ENCODE data around the gene HMCN2. TPM values are rescaled to one million over a fixed set of nuclear protein-coding genes. Genes with fewer than 3 reads are reported as not detected.

HMCN2 gene
- total RNA-seq, 1 donor from 2014 or later, result 0.06 TPM

DNA sequence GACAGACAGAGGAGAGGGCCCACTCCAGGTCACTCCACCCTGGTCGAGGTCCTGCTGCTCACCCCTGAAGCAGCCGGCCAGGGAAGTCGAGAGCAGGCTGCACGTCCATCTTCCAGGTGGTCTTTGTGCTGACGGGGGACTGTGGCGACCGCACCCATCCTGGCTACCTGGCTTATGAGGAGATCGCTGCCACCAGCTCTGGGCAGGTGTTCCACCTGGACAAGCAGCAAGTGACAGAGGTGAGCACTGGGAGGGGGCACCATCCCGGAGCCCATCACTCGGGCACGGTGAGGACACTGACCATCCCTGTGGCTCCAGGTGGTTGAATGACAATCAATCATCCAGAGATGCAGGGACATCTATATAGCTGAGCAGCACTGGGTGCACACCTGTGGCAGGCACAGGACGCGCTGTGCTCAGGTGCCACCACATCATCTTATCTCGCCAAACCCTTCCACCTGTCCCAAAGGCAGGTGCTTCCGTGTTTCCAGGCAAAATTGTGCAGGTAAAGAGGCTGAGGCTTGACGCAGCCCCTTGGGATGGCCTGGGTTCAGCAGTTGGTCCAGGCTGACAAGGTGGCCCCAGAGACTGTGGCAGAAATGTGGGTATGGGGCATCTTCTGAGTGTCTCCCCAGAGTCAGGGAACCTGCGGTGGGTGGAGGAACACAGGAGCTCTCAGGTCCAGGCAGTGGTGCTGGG, 20.7 kb downstream of the HMCN2 start:
- TF ChIP-seq, protein P1, sequence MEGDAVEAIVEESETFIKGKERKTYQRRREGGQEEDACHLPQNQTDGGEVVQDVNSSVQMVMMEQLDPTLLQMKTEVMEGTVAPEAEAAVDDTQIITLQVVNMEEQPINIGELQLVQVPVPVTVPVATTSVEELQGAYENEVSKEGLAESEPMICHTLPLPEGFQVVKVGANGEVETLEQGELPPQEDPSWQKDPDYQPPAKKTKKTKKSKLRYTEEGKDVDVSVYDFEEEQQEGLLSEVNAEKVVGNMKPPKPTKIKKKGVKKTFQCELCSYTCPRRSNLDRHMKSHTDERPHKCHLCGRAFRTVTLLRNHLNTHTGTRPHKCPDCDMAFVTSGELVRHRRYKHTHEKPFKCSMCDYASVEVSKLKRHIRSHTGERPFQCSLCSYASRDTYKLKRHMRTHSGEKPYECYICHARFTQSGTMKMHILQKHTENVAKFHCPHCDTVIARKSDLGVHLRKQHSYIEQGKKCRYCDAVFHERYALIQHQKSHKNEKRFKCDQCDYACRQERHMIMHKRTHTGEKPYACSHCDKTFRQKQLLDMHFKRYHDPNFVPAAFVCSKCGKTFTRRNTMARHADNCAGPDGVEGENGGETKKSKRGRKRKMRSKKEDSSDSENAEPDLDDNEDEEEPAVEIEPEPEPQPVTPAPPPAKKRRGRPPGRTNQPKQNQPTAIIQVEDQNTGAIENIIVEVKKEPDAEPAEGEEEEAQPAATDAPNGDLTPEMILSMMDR (conservative IDR thresholded peaks at IDR 0.05; ENCODE audit: low read depth, low read length), result no peak
- no peak overlapping the region for H3K4me3 ChIP-seq (ENCODE audit: low read depth, low read length)
- no peak for DNase-seq (ENCODE audit: low read depth)

DNA sequence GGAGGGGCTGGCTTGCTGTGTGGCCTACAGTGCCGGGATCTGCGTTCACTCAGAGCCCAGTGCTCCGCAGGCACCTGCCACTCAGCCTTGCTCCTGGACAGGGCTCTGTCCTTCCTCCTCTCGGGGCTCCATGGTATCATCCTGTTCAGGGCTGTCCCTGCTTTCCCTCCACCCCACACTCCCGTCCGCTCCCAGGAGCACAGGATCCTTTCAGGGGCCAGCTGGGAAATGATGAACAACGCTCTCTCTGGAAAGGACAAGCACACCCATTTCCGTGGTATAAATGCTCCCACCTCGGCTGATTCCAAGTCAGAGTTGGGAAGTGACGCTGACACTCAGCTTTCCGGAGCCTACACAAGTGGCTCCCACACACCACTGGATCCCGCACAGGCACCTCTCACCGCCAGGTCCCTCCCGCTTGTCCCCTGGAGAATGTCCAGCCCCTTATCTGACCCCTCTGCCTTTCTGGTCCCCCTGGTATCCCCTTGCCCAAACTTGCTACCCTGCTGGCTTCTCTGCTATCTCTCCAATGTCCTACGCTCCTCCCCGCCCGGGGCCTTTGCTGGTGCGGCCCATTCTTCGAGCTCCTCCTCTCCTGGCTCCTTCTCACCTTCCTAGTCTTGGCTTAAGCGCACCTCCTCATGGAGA, 21.3 kb downstream of the HMCN2 start:
- TF ChIP-seq, protein P1 (conservative IDR thresholded peaks at IDR 0.05; ENCODE audit: low read depth, low read length), result no peak
- H3K4me3 ChIP-seq (ENCODE audit: low read depth, low read length), result no peak overlapping the region

DNA sequence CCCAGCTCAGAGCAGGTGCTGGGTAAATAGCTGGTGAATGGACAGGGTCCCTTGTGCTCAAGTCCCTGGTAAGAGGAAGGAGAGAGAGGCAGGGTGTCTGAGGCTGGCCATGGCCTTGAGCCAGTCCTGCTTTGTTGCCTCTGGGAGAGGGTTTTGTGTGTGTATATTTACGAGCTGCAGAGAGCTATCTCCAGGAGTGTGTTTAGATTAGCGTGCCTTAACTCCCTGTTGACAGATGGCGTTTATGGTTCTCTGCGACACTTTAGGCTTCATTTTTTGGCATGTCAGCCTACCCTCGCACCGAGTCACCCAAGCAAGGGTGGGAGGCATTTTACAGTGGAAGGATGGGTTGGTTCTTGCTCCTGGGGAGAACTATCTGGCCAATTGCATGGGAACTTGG, 22.2 kb downstream of the HMCN2 start:
- no peak for DNase-seq (ENCODE audit: low read depth)
- TF ChIP-seq, protein P1 (conservative IDR thresholded peaks at IDR 0.05; ENCODE audit: low read depth, low read length), result no peak
- H3K4me3 ChIP-seq (ENCODE audit: low read depth, low read length), result no peak overlapping the region

More for the DNA sequence above, 21.3 kb downstream of the HMCN2 start:
- DNase-seq (ENCODE audit: low read depth), result no peak

DNA sequence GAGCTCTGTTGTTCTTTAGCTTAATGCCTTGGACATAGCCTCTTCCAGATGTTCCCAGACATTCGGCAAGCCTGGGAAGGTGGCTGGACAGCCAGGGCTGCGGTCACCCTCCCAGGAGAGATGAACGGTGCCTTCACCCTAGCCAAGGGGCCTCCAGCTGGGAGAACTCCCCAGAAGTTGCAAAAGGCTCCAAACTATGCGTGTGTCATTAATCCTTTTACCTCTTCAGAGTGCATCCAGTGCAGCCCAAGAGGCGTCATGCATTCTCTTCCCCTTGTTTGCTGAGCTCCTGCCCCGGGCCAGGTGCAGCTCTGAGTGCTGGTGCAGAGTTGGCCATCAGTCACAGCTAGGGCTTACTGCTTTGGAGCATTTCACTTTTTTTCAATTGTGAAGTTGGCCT, 22.8 kb downstream of the HMCN2 start:
- no peak for DNase-seq (ENCODE audit: low read depth)
- TF ChIP-seq, protein P1 (conservative IDR thresholded peaks at IDR 0.05; ENCODE audit: low read depth, low read length), result no peak
- no peak overlapping the region for H3K4me3 ChIP-seq (ENCODE audit: low read depth, low read length)

DNA sequence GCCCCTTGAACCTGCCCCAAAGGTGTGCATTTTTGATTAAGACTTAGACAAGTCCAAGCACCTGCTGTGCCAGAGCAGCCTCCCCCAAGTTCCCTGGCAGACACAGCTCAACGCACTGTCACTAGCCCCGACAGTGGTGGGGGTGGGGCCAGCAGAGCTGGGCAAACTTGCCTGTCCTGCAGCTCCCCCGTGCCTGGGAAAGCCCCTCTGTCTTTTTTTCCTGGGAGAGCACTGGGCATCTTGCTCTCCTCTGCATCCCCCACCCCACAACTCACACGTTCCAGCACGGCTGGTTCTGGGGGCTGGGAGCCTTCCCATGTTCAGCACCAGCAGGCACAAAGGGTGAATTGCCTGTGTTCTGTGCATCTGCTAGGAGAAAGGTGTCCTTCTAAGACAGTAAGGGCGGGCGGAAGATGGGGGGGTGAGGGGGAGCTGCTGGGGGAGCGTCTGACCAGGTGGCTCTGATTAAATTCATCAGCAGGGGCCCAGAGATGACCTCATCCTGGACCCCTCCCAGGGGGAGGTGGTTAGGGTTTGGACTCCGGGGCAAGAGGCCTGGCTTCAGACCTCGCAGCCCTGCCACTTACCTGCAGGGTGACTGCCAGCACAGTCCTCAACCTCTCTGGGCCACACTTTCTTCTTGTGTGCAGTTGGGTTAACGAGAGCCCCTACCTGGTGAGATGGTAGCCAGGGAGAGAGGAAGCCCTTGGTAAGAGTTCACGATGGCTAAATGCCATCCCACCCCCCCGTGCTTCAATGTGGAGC, 23.5 kb downstream of the HMCN2 start:
- TF ChIP-seq, protein P1 (conservative IDR thresholded peaks at IDR 0.05; ENCODE audit: low read depth, low read length), result no peak
- DNase-seq (ENCODE audit: low read depth), result no peak
- no peak overlapping the region for H3K4me3 ChIP-seq (ENCODE audit: low read depth, low read length)

DNA sequence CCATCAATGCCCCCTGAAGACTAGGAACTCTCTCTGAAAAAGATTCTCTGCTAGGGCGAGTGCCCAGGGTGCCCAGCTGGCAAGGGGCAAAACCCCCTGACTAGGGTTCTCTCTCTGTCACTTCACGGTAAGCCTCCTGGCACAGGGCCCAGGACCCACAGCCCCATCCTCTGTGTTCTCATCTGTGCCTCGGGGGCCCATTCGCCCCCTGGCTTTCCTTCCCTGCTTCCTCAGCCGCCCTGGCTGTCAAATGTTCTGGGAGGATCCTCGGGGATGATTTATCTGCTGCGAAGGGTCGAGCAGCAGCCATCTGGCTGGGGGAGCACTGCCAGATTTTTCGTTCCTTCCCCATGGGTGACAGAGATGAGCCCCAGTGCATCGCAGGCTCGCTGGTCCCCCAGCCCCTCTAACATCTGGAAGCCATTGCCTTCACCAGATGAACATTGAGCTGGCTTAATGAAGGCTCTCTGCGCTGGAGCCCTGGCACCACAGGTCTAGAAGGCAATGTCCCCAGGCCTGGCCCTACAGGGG, 24.2 kb downstream of the HMCN2 start:
- no peak for DNase-seq (ENCODE audit: low read depth)
- H3K4me3 ChIP-seq (ENCODE audit: low read depth, low read length), result no peak overlapping the region
- TF ChIP-seq, protein P1 (conservative IDR thresholded peaks at IDR 0.05; ENCODE audit: low read depth, low read length), result no peak
